Measurements from ENCODE around the gene FGR. TPM values are rescaled to one million over a fixed set of nuclear protein-coding genes. Genes with fewer than 3 reads are reported as not detected.

FGR gene
- total and polyA plus RNA-seq, 2 experiments from 2014 or later: 0.18 TPM; not detected in 1

DNA sequence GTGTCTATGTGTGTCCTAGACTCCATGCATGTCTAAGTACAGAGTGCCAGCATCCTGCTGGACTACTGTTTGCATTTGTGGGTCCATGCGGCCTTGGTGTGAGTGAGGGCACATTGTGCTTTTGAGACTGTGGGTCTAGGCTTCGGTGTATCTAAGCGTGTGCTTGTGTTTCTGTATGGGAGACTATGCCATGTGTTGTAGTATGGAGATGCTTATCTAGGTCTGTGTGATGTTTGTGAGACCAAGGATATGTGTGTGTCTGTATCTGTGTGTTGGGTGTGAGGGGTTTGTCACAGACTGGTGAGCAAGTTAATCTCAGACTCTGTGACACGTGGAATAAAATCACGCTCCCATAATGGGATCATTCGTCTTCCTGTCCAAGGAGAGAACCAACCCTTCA lies 45.5 kb downstream of the FGR start:
- Histone ChIP-seq H3K27ac (peak overlapping the region; percentile 64), H3K36me3 (no peaks in the 10 kb centered on the region), H3K27me3 (no peaks in the 10 kb centered on the region), H3K4me1 (ENCODE audit: low read depth) (peaks cover 35% of the 10 kb centered on the region), H3K9me3 (ENCODE audit: low read depth) (no peaks in the 10 kb centered on the region), H3K4me3 (no peak overlapping the region)
- TF ChIP-seq, protein P1, sequence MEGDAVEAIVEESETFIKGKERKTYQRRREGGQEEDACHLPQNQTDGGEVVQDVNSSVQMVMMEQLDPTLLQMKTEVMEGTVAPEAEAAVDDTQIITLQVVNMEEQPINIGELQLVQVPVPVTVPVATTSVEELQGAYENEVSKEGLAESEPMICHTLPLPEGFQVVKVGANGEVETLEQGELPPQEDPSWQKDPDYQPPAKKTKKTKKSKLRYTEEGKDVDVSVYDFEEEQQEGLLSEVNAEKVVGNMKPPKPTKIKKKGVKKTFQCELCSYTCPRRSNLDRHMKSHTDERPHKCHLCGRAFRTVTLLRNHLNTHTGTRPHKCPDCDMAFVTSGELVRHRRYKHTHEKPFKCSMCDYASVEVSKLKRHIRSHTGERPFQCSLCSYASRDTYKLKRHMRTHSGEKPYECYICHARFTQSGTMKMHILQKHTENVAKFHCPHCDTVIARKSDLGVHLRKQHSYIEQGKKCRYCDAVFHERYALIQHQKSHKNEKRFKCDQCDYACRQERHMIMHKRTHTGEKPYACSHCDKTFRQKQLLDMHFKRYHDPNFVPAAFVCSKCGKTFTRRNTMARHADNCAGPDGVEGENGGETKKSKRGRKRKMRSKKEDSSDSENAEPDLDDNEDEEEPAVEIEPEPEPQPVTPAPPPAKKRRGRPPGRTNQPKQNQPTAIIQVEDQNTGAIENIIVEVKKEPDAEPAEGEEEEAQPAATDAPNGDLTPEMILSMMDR (IDR thresholded peaks at IDR 0.05; ENCODE audit: low read depth, low read length): no peak
- no peak for DNase-seq (ENCODE audit: low read depth in 1 of 2, low spot score in 1 of 2)

- Histone ChIP-seq H3K27me3 (no peaks in the 10 kb centered on the region), H3K4me3 (no peak overlapping the region), H3K4me1 (ENCODE audit: low read depth) (peaks cover 26% of the 10 kb centered on the region), H3K36me3 (no peaks in the 10 kb centered on the region), H3K27ac (peak overlapping the region; percentile 64), H3K9me3 (ENCODE audit: low read depth) (no peaks in the 10 kb centered on the region)
- TF ChIP-seq, protein P1 (IDR thresholded peaks at IDR 0.05; ENCODE audit: low read depth, low read length): no peak
- DNase-seq (ENCODE audit: low read depth in 1 of 2, low spot score in 1 of 2): peak in 1 of 2 donors; percentile 44
Measured at GRCh38 chr1:27588256-27589232, 46.4 kb downstream of the FGR start.

GRCh38 chr1:27585684-27586083 lies 49.3 kb downstream of the FGR start:
- TF ChIP-seq, protein P1 (IDR thresholded peaks at IDR 0.05; ENCODE audit: low read depth, low read length): no peak

GRCh38 chr1:27584453-27584852 lies 50.5 kb downstream of the FGR start:
- no peaks in the 10 kb centered on the region for H3K9me3 ChIP-seq (ENCODE audit: low read depth)
- H3K36me3 ChIP-seq: no peaks in the 10 kb centered on the region
- no peak for DNase-seq (ENCODE audit: low read depth in 1 of 2, low spot score in 1 of 2)
- peak overlapping the region; percentile 39 for H3K27ac ChIP-seq
- no peak overlapping the region for H3K4me3 ChIP-seq
- TF ChIP-seq, protein P1 (IDR thresholded peaks at IDR 0.05; ENCODE audit: low read depth, low read length): no peak
- H3K27me3 ChIP-seq: no peaks in the 10 kb centered on the region
- peaks cover 7% of the 10 kb centered on the region for H3K4me1 ChIP-seq (ENCODE audit: low read depth)

More at GRCh38 chr1:27585684-27586083, 49.3 kb downstream of the FGR start:
- Histone ChIP-seq H3K36me3 (no peaks in the 10 kb centered on the region), H3K9me3 (ENCODE audit: low read depth) (no peaks in the 10 kb centered on the region), H3K4me3 (no peak overlapping the region), H3K27ac (no peak overlapping the region), H3K4me1 (ENCODE audit: low read depth) (peaks cover 15% of the 10 kb centered on the region), H3K27me3 (no peaks in the 10 kb centered on the region)
- DNase-seq (ENCODE audit: low read depth in 1 of 2, low spot score in 1 of 2): no peak

- Histone ChIP-seq H3K4me3 (no peak overlapping the region), H3K36me3 (no peaks in the 10 kb centered on the region), H3K9me3 (ENCODE audit: low read depth) (no peaks in the 10 kb centered on the region), H3K27ac (peak overlapping the region; percentile 43), H3K27me3 (no peaks in the 10 kb centered on the region), H3K4me1 (ENCODE audit: low read depth) (peaks cover 7% of the 10 kb centered on the region)
- DNase-seq (ENCODE audit: low read depth in 1 of 2, low spot score in 1 of 2): no peak
- TF ChIP-seq, protein P1 (IDR thresholded peaks at IDR 0.05; ENCODE audit: low read depth, low read length): no peak
Measured at GRCh38 chr1:27583479-27583878, 51.5 kb downstream of the FGR start.

All from cardiac muscle cell (in vitro differentiated cells and primary cell).